Psoas muscle (tissue), 8 donors: ENCODE measurements around the gene SLC13A3. TPM values are rescaled to one million over a fixed set of nuclear protein-coding genes. Genes with fewer than 3 reads are reported as not detected.
A peak's percentile ranks its signal among the peaks of the same experiment; 100 is the strongest.

Experiments used
- ATAC-seq, 4 donors: fragments of 200-7000 bp; cut with Tn5 transposase; one replicate each; pipeline ENCODE4 v1.9.1; 2020; ENCODE audit warnings: moderate library complexity in 3 of 4, mild to moderate bottlenecking in 2 of 4
- DNase-seq, 2 donors: peaks; one replicate each; pipeline ENCODE4 v3.0.0-alpha.2; 2020
- H3K27ac ChIP-seq: fragments of 200-600 bp; one replicate; pipeline ENCODE4 v1.8.0; 2022
- H3K27me3 ChIP-seq, 3 donors: fragments of 200-600 bp in 1 of 3; one replicate each; pipeline versions ENCODE4 v1.6.1 to v1.8.0; 2013 to 2022; ENCODE audit warnings: low read length in 2 of 3, mild to moderate bottlenecking in 2 of 3, moderate library complexity in 1 of 3; ENCODE audit not compliant: insufficient read depth in 3 of 3
- H3K36me3 ChIP-seq, 2 donors: fragments of 200-600 bp in 1 of 2; one replicate each; pipeline versions ENCODE4 v1.6.1 to v1.8.0; 2013 to 2022; ENCODE audit warnings: low read depth in 1 of 2, mild to moderate bottlenecking in 1 of 2, moderate library complexity in 1 of 2; ENCODE audit not compliant: insufficient read depth in 1 of 2
- H3K4me1 ChIP-seq: fragments of 200-600 bp; one replicate; pipeline ENCODE4 v1.8.0; 2022
- H3K4me3 ChIP-seq: fragments of 200-600 bp; one replicate; pipeline ENCODE4 v1.8.0; 2022; ENCODE audit warnings: mild to moderate bottlenecking
- H3K9me3 ChIP-seq: fragments of 200-600 bp; one replicate; pipeline ENCODE4 v1.8.0; 2022
- CTCF ChIP-seq: fragments of 200-600 bp; IDR thresholded peaks from one replicate; pipeline ENCODE4 v1.8.0; 2022; ENCODE audit warnings: antibody characterized with exemption
- WGBS, 3 donors: extraction: QIAGEN DNeasy Blood & Tissue Kit; methylation state at CpG; one replicate each; pipeline versions ENCODE4 v1.1.6 to v1.1.7; 2013; 5-methylcytosine and 5-hydroxymethylcytosine counted together
- intact Hi-C, 2 donors: fragments of 100-400 bp; cut with DNase I; formaldehyde crosslinking; loops; one replicate each; pipeline versions ENCODE4 v1.11.0 to v1.14.2; 2022
- polyA plus RNA-seq, 3 donors: library from polyadenylated mRNA; stranded (reverse); fragments of 200-250 nt; gene quantifications; one replicate each; pipeline ENCODE4 v1.2.3, GENCODE V29; 2013
- total RNA-seq, 4 donors: library from RNA; stranded (reverse); fragmentation: NEBNext Ultra II Directional in 2 of 4; extraction: Animal tissue kit (Norgen Biotek cat#: 25700) in 2 of 4; gene quantifications; one replicate each; pipeline versions ENCODE4 v1.2.1 to v1.2.4, GENCODE V29; 2021 to 2023
- donor health status: healthy with polysubstance abuse.
- donor health status: DM: no; HTN: no; CAD: no; lungs with moderate emphysema.
- donor health status: Bipolar disorder and iron deficiency.
- donor health status: healthy.
- donor health status: DM: yes; HTN: yes; CAD: no.
- donor health status: DM: no; HTN: no; CAD: no.
- donor health status: DM: no; HTN: no; CAD: no.
- donor health status: DM: yes; HTN: yes; CAD: no.

The SLC13A3 gene
- total and polyA plus RNA-seq, 7 donors = 0.04 to 0.38 (median 0.15) TPM

- 74 to 85% (median 84%) methylated on average over 7 of the region's 7 CpGs for WGBS, 3 donors
- no peaks in the 10 kb centered on the region for H3K36me3 ChIP-seq
- H3K4me3 ChIP-seq = no peak overlapping the region
- ATAC-seq (no peak), DNase-seq (no peak)
- no peak overlapping the region for H3K27ac ChIP-seq
- intact Hi-C loops = loop anchor here in 1 of 2 donors (5.0 kb wide), 1 partner anchor 113 kb away; no protein-coding TSS in a partner anchor
- TF ChIP-seq CTCF = no peak
- peaks cover 10% of the 10 kb centered on the region for H3K4me1 ChIP-seq
- H3K9me3 ChIP-seq = no peaks in the 10 kb centered on the region
- H3K27me3 ChIP-seq = peaks cover 0 to 2% (median 0%) of the 10 kb centered on the region in 3 donors
Measured at GRCh38 chr20:46564241-46564957, 86.9 kb downstream of the SLC13A3 start.

- H3K36me3 ChIP-seq = no peaks in the 10 kb centered on the region
- 44 to 68% (median 54%) methylated on average over 2 of the region's 2 CpGs for WGBS, 3 donors
- no peak for TF ChIP-seq CTCF
- DNase-seq (no peak), ATAC-seq (no peak)
- H3K9me3 ChIP-seq = no peaks in the 10 kb centered on the region
- no peak overlapping the region for H3K4me3 ChIP-seq
- H3K27me3 ChIP-seq = peaks cover 0 to 2% (median 0%) of the 10 kb centered on the region in 3 donors
- intact Hi-C loops = loop anchor here in 1 of 2 donors (5.0 kb wide), 1 partner anchor 113 kb away; no protein-coding TSS in a partner anchor
- no peak overlapping the region for H3K27ac ChIP-seq
- H3K4me1 ChIP-seq = peaks cover 9% of the 10 kb centered on the region
Measured at GRCh38 chr20:46563860-46564221, 87.4 kb downstream of the SLC13A3 start.

GRCh38 chr20:46563170-46563859 lies 87.9 kb downstream of the SLC13A3 start:
- no peak for ATAC-seq
- TF ChIP-seq CTCF = no peak
- H3K4me1 ChIP-seq = peaks cover 5% of the 10 kb centered on the region
- 83 to 87% (median 85%) methylated on average over 16 of the region's 16 CpGs for WGBS, 3 donors
- DNase-seq = no peak
- intact Hi-C loops = loop anchor here in 1 of 2 donors (5.0 kb wide), 1 partner anchor 114 kb away; no protein-coding TSS in a partner anchor
- no peak overlapping the region for H3K27ac ChIP-seq
- no peaks in the 10 kb centered on the region for H3K36me3 ChIP-seq
- peaks cover 0 to 2% (median 0%) of the 10 kb centered on the region in 3 donors for H3K27me3 ChIP-seq
- H3K4me3 ChIP-seq = no peak overlapping the region
- H3K9me3 ChIP-seq = no peaks in the 10 kb centered on the region

- 9 to 12% (median 11%) methylated on average over 19 of the region's 19 CpGs for WGBS, 3 donors
Measured at GRCh38 chr20:46562373-46563169, 88.7 kb downstream of the SLC13A3 start.

More at GRCh38 chr20:46562373-46563169, 88.7 kb downstream of the SLC13A3 start:
- Histone ChIP-seq H3K4me1 (peaks cover 5% of the 10 kb centered on the region), H3K9me3 (no peaks in the 10 kb centered on the region), H3K27ac (no peak overlapping the region), H3K27me3 (peaks cover 0 to 2% (median 0%) of the 10 kb centered on the region in 3 donors), H3K36me3 (no peaks in the 10 kb centered on the region), H3K4me3 (peak overlapping the region; percentile 52)
- intact Hi-C loops = loop anchor here in 1 of 2 donors (5.0 kb wide), 1 partner anchor 115 kb away; no protein-coding TSS in a partner anchor
- peak; percentile 56 to 72 for DNase-seq
- ATAC-seq = peak; percentile 69 to 93 (median 80)
- peak; percentile 86 for TF ChIP-seq CTCF
